ENCODE data around the gene GNAI1.

GNAI1 gene

DNA sequence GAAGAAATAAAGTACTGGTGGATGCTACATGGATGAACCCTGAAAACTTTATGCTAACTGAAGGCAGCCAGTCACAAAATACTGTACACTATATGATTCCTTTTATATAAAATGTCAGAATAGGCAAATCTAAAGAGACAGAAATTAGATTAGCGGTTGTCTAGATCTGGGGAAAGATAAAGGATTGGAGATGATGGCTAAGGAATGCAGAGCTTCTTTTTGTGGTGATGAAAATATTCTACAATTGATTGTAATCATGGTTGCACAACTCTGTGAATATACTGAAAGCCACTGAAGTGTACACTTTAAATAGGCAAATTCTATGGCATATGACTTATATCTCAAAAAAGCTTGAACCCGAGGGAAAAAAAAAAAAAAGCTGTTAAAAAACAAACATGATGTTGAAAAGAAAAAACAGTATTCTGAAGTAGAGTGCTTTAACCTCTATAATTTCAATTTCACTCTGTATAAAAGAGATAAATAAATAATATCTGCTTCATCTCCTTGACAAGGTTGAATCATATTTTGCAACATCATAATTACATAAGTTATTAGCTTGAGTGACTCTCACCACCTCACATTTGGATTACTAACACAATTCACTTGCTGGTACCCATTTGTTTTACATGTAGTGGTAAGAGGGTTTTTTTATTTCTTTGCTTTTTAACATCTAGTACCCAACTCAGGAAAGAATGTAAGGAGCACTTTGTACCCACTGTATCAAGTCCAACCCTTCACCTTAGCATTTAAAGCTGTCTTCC is 2.8 kb upstream of the GNAI1 start:
- no peak for TF ChIP-seq CTCF (IDR thresholded peaks at IDR 0.05; ENCODE audit: control insufficient read depth, extremely low read depth, insufficient read depth)
- no peak overlapping the region for H3K4me3 ChIP-seq (ENCODE audit: low read depth, low read length)
- no peak for DNase-seq (ENCODE audit: low read depth)

GRCh38 chr7:80132594-80132993 is 2.0 kb upstream of the GNAI1 start:
- no peak overlapping the region for H3K4me3 ChIP-seq (ENCODE audit: low read depth, low read length)
- TF ChIP-seq CTCF (IDR thresholded peaks at IDR 0.05; ENCODE audit: control insufficient read depth, extremely low read depth, insufficient read depth): no peak
- no peak for DNase-seq (ENCODE audit: low read depth)

DNA sequence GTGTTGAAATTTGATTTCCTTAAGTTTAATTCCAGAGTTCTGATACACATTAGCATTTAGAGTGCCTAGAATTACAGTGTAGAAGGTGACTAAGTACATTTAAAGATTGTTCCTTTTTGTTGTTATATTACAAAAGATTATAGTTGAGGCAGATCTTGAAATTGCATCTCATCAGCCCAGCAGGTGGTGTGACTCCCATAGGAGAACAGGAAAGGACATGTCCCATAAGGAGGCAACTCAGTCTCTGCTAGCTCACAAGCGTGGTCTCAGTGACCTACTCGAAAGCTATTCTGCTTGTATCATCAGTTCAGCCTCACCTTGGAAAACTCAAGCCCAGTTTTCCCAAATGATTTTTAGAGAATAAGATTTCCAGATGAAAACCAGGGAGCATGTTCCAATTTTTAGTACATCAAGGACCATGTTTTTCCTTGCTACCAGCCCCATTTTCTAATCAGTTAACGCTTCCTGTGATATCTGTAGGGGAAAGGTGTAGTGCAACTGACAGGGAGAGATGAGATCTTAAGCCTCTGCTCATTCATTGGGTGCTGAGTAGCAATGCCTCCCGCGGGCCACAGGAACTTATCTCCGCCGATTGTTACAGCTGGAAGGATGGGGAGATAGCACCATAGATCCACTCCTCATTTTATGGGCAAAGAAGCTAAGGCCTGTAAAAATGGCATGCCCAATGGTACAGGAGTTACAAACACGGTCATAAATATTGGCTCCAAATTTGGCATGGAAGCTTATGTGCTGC is 1.1 kb upstream of the GNAI1 start:
- TF ChIP-seq CTCF (IDR thresholded peaks at IDR 0.05; ENCODE audit: control insufficient read depth, extremely low read depth, insufficient read depth): 0 out of 2 replicates have a peak, but pooled peaks have one; percentile 8
- DNase-seq (ENCODE audit: low read depth): no peak
- no peak overlapping the region for H3K4me3 ChIP-seq (ENCODE audit: low read depth, low read length)

GRCh38 chr7:80134115-80134535 is 506 bp upstream of the GNAI1 start:
- H3K4me3 ChIP-seq (ENCODE audit: low read depth, low read length): peak overlapping the region; percentile 46
- DNase-seq (ENCODE audit: low read depth): no peak

DNA sequence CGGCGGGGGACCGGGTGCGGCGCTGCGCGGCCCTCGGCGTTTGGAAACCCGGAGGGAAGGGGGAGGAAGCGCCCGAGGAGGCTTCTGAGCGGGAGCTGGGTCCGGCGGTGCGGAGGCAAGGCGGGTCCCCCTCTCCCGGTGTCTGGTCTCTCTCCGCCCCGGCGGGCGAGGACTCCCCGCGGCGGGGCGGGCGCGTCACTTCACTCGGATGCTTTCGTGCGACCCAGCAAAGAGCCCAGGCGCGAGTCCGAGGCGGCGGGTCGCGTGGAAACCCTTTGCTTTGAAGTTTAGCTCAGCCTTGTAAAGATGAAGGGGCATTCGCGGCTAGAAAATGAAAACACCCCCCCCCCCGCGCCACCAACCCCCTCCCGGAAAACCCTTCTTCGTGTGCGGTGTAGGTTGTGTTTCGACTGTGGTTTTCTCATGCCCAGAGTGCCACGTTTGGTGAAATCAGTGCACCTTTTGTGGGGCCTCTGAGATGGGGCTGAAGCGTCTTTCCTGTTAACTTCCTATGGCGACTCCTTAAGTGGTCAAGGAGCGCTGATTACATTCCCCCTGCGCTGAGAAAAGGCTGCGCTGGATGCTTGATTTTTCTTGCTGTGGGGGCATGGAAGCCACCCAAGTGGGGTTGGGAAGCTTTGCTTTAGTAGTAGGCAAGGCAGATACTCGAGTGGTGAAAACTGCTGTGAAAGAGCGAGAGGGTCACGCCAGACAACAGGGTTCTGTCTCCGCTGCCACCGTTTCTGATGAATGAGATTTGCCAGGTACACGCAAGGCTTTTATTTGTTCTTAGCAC is 876 bp downstream of the GNAI1 start:
- no peak for DNase-seq (ENCODE audit: low read depth)
- TF ChIP-seq CTCF (IDR thresholded peaks at IDR 0.05; ENCODE audit: control insufficient read depth, extremely low read depth, insufficient read depth): no peak
- H3K4me3 ChIP-seq (ENCODE audit: low read depth, low read length): peak overlapping the region; percentile 66

More at GRCh38 chr7:80134115-80134535, 506 bp upstream of the GNAI1 start:
- no peak for TF ChIP-seq CTCF (IDR thresholded peaks at IDR 0.05; ENCODE audit: control insufficient read depth, extremely low read depth, insufficient read depth)

DNA sequence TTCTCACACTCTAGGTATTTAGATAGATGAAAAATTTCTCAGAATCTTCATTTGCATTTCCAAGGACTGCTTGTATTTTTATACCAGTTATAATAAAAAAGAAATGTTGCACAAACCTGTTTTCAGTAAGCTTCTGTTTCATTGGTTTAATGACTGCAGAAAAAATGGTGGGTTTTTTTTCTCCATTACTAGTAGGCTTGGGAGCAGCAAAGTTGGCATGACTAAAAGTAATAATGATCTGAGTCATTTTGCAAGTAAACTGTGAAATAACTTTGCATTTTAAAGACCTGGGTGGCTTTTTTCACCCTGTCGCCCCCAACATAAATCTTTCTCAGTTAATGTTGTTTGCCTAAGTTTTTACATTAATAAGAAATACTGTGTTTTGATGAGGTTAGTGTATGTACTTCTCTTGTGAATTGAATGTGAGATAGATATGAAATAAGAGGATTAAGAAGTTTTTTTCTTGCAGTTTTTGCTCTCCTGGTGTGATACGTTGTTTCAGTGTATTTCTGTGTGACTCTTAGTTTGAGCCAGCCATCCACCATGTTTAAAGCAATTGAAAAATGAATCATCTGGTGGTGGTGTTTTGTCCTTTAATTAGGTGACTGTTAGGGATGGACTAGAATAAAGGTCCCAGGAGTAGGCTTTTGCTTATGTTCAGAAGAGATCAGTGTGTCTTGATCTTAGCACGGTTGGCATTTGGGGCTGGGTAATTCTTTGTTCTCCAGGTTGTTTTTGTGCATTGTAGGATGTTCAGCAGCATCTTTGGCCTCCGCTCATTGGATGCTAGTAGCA is 1.8 kb downstream of the GNAI1 start:
- no peak for DNase-seq (ENCODE audit: low read depth)
- no peak for TF ChIP-seq CTCF (IDR thresholded peaks at IDR 0.05; ENCODE audit: control insufficient read depth, extremely low read depth, insufficient read depth)
- H3K4me3 ChIP-seq (ENCODE audit: low read depth, low read length): peak overlapping the region; percentile 66

All from LNCaP clone FGC (cell line).